HepG2 (cell line): ENCODE measurements around the gene IGLON5.

Source experiments
- BCL6 ChIP-seq: IDR thresholded peaks from 2 replicates; pipeline ENCODE4 v1.6.1; 2016; ENCODE audit warnings: missing genetic modification reagents, missing compliant biosample characterization
- HNRNPL ChIP-seq: fragments of 200-400 bp; formaldehyde crosslinking; IDR thresholded peaks from 2 replicates; pipeline ENCODE4 v1.6.1; 2017; ENCODE audit warnings: mild to moderate bottlenecking, low read depth, low read length
- PLRG1 ChIP-seq: fragments of 450-650 bp; conservative IDR thresholded peaks from 2 replicates; pipeline ENCODE4 v1.6.1; 2016
- TAF15 ChIP-seq: fragments of 200-400 bp; formaldehyde crosslinking; IDR thresholded peaks from one replicate; pipeline ENCODE4 v1.6.1; 2018; ENCODE audit warnings: mild to moderate bottlenecking, low read depth, low read length; ENCODE audit not compliant: poor library complexity, severe bottlenecking
- ZBTB20 ChIP-seq: sonication (generic); formaldehyde crosslinking; IDR thresholded peaks from 2 replicates; pipeline ENCODE4 v1.8.1; 2023; ENCODE audit warnings: missing genetic modification reagents, low read depth, mild to moderate bottlenecking, borderline replicate concordance
- ZFP37 ChIP-seq: sonication (generic); formaldehyde crosslinking; IDR thresholded peaks from 2 replicates; pipeline ENCODE4 v1.4.0; 2020; ENCODE audit warnings: missing genetic modification reagents, borderline replicate concordance
- ZNF274 ChIP-seq: sonication (generic); formaldehyde crosslinking; IDR thresholded peaks from 2 replicates; pipeline ENCODE4 v1.5.1; 2020; ENCODE audit warnings: mild to moderate bottlenecking, missing genetic modification reagents
- ZNF282 ChIP-seq: fragments of 450-650 bp; IDR thresholded peaks from 2 replicates; pipeline ENCODE4 v1.6.1; 2018; ENCODE audit not compliant: partially characterized antibody
- ZNF510 ChIP-seq: sonication (generic); formaldehyde crosslinking; IDR thresholded peaks from 2 replicates; pipeline ENCODE4 v1.4.0; 2020; ENCODE audit warnings: low read depth, mild to moderate bottlenecking, missing genetic modification reagents

GRCh38 chr19:51274049-51274770 is 37.2 kb upstream of the IGLON5 start:
- TF ChIP-seq TAF15, result no peak
- TF ChIP-seq ZNF282, result no peak
- TF ChIP-seq PLRG1, result no peak
- no peak for TF ChIP-seq HNRNPL
- TF ChIP-seq BCL6 (CRISPR knock-in tag), result no peak
- no peak for TF ChIP-seq ZFP37 (CRISPR knock-in tag)
- TF ChIP-seq ZNF274 (CRISPR knock-in tag), result no peak
- TF ChIP-seq ZBTB20, result no peak
- no peak for TF ChIP-seq ZNF510
